CD14-positive monocyte (primary cell): ENCODE results near the gene UBE2E2. TPM values are rescaled to one million over a fixed set of nuclear protein-coding genes. Genes with fewer than 3 reads are reported as not detected.

Experiments used
- DNase-seq, 3 donors: peaks; one replicate each; pipeline ENCODE4 v3.0.0-alpha.2; 2011 to 2022
- H2AFZ ChIP-seq: 2 replicates; pipeline ENCODE4 v1.6.0; 2012; ENCODE audit warnings: mild to moderate bottlenecking, low read depth, low read length, inconsistent platforms; ENCODE audit not compliant: insufficient read depth, poor library complexity, severe bottlenecking
- H3K27ac ChIP-seq, 2 donors: 1 replicate in 1 of 2; 2 replicates in 1 of 2; pipeline ENCODE4 v1.5.1; 2012 to 2013; ENCODE audit warnings: low read length in 2 of 2, control low read depth in 1 of 2, inconsistent platforms in 1 of 2, low read depth in 1 of 2, mild to moderate bottlenecking in 1 of 2
- H3K27me3 ChIP-seq, 2 donors: one replicate each; pipeline versions ENCODE4 v1.6.0 to v1.6.1; 2011 to 2013; ENCODE audit warnings: low read length in 2 of 2; ENCODE audit not compliant: control insufficient read depth in 2 of 2, insufficient read depth in 2 of 2
- H3K36me3 ChIP-seq, 2 donors: replicated peaks in 1 of 2; 1 replicate in 1 of 2; 2 replicates in 1 of 2; pipeline versions ENCODE4 v1.5.1 to v1.6.1; 2012 to 2013; ENCODE audit warnings: low read length in 2 of 2, control low read depth in 1 of 2, inconsistent platforms in 1 of 2, mild to moderate bottlenecking in 1 of 2; ENCODE audit not compliant: insufficient read depth in 2 of 2, control insufficient read depth in 1 of 2
- H3K4me1 ChIP-seq, 2 donors: 1 replicate in 1 of 2; 2 replicates in 1 of 2; pipeline versions ENCODE4 v1.5.1 to v1.6.1; 2012 to 2013; ENCODE audit warnings: low read length in 2 of 2, control low read depth in 1 of 2, inconsistent platforms in 1 of 2, mild to moderate bottlenecking in 1 of 2, moderate library complexity in 1 of 2; ENCODE audit not compliant: insufficient read depth in 2 of 2, control insufficient read depth in 1 of 2
- H3K4me2 ChIP-seq: replicated peaks from 2 replicates; pipeline ENCODE3; 2012; ENCODE audit warnings: low read length, moderate library complexity, mild to moderate bottlenecking; ENCODE audit not compliant: poor library complexity, severe bottlenecking; ENCODE audit errors: extremely low read depth
- H3K4me3 ChIP-seq, 3 experiments: fragments of 200-600 bp in 1 of 3; sonication (generic) in 1 of 3; replicated peaks in 1 of 3; 1 replicate in 2 of 3; 2 replicates in 1 of 3; pipeline ENCODE4 v1.5.1; 2011 to 2013; ENCODE audit warnings: low read length in 3 of 3, mild to moderate bottlenecking in 3 of 3, control low read depth in 2 of 3, low read depth in 2 of 3, inconsistent platforms in 1 of 3, moderate library complexity in 1 of 3
- H3K79me2 ChIP-seq: 2 replicates; pipeline ENCODE4 v1.6.0; 2012; ENCODE audit warnings: mild to moderate bottlenecking, control low read depth, inconsistent platforms, low read length, moderate library complexity; ENCODE audit not compliant: insufficient read depth
- H3K9ac ChIP-seq: 2 replicates; pipeline ENCODE4 v1.6.0; 2017; ENCODE audit warnings: low read length, mild to moderate bottlenecking; ENCODE audit not compliant: insufficient read depth, poor library complexity, severe bottlenecking
- H3K9me3 ChIP-seq, 2 donors: replicated peaks in 1 of 2; 1 replicate in 1 of 2; 2 replicates in 1 of 2; pipeline versions ENCODE4 v1.5.1 to v1.6.1; 2012 to 2013; ENCODE audit warnings: low read length in 2 of 2, control low read depth in 1 of 2; ENCODE audit not compliant: control insufficient read depth in 1 of 2, insufficient read depth in 1 of 2
- H4K20me1 ChIP-seq: 2 replicates; pipeline ENCODE4 v1.6.0; 2012; ENCODE audit warnings: mild to moderate bottlenecking, low read length, control low read depth, moderate library complexity; ENCODE audit not compliant: insufficient read depth
- H3K27ac Mint-ChIP-seq, 7 donors: one replicate each; pipeline ENCODE4 v1.8.0; 2020; ENCODE audit warnings: mild to moderate bottlenecking in 7 of 7, mixed read lengths in 7 of 7, moderate library complexity in 6 of 7, inconsistent platforms in 2 of 7
- H3K27me3 Mint-ChIP-seq, 3 donors: one replicate each; pipeline ENCODE4 v1.8.0; 2021 to 2022; ENCODE audit warnings: low read depth in 3 of 3, mild to moderate bottlenecking in 3 of 3, mixed read lengths in 3 of 3, moderate library complexity in 3 of 3, inconsistent platforms in 1 of 3
- H3K36me3 Mint-ChIP-seq, 2 donors: one replicate each; pipeline ENCODE4 v1.8.0; 2020; ENCODE audit warnings: mixed read lengths in 2 of 2, inconsistent platforms in 1 of 2, mild to moderate bottlenecking in 1 of 2
- H3K4me1 Mint-ChIP-seq: one replicate; pipeline ENCODE4 v1.8.0; 2020; ENCODE audit warnings: mild to moderate bottlenecking, mixed read lengths
- H3K4me3 Mint-ChIP-seq, 2 donors: one replicate each; pipeline ENCODE4 v1.8.0; 2020; ENCODE audit warnings: mild to moderate bottlenecking in 2 of 2, mixed read lengths in 2 of 2, moderate library complexity in 1 of 2
- H3K9me3 Mint-ChIP-seq, 7 donors: one replicate each; pipeline ENCODE4 v1.8.0; 2020 to 2022; ENCODE audit warnings: mixed read lengths in 7 of 7, mild to moderate bottlenecking in 6 of 7, moderate library complexity in 6 of 7, inconsistent platforms in 2 of 7
- WGBS: methylation state at CpG from one replicate; pipeline ENCODE4 v1.1.5; 2013; ENCODE audit warnings: missing lambda C conversion rate; ENCODE audit not compliant: insufficient coverage; 5-methylcytosine and 5-hydroxymethylcytosine counted together
- intact Hi-C, 2 donors: fragments of 100-400 bp; cut with micrococcal nuclease; formaldehyde crosslinking; loops; one replicate each; pipeline versions ENCODE4 v1.15.0 to v1.15.1; 2023
- polyA plus RNA-seq, 3 donors: library from polyadenylated mRNA; depleted of rRNA in 1 of 3; unstranded in 2 of 3; stranded (reverse) in 1 of 3; fragments of 300-500 nt in 2 of 3; fragments of >200 nt in 1 of 3; fragmentation: Illumina TruSeq in 2 of 3; gene quantifications; 1 replicate in 2 of 3; 2 replicates in 1 of 3; pipeline ENCODE4 v1.2.3, GENCODE V29; 2012 to 2021
- TF ChIP-seq, protein P1 (sequence below): fragments of 200-600 bp; IDR thresholded peaks from one replicate; pipeline ENCODE4 v1.8.0; 2022; ENCODE audit warnings: antibody characterized with exemption, mild to moderate bottlenecking

The UBE2E2 gene
- polyA plus RNA-seq, 3 donors, result 25.8 to 78.0 (median 66.3) TPM

DNA sequence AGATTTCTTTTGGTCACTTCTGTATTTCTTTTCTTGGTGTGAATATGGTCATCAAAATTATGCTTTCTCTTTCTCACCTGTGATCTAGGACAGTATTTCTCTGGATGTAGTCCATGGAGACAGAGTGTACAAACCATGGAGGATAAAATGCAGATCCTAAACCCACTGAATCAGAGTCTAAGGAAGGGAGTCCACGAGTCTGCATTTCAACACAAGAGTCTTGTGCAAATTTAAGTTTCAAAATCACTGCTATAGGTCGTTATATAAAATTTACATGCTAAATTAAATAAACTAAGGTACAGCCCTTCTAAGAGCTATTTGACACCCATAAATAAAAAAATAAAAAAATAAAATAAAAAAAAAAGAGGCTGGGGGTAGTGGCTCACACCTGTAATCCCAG lies 17.3 kb upstream of the UBE2E2 start:
- WGBS, result no CpG with 5 or more reads among the region's 2 CpGs
- TF ChIP-seq, protein P1, sequence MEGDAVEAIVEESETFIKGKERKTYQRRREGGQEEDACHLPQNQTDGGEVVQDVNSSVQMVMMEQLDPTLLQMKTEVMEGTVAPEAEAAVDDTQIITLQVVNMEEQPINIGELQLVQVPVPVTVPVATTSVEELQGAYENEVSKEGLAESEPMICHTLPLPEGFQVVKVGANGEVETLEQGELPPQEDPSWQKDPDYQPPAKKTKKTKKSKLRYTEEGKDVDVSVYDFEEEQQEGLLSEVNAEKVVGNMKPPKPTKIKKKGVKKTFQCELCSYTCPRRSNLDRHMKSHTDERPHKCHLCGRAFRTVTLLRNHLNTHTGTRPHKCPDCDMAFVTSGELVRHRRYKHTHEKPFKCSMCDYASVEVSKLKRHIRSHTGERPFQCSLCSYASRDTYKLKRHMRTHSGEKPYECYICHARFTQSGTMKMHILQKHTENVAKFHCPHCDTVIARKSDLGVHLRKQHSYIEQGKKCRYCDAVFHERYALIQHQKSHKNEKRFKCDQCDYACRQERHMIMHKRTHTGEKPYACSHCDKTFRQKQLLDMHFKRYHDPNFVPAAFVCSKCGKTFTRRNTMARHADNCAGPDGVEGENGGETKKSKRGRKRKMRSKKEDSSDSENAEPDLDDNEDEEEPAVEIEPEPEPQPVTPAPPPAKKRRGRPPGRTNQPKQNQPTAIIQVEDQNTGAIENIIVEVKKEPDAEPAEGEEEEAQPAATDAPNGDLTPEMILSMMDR, result no peak
- Histone ChIP-seq H4K20me1 (no peaks in the 10 kb centered on the region), H3K79me2 (no peaks in the 10 kb centered on the region), H3K36me3 (no peaks in the 10 kb centered on the region), H2AFZ (no peak overlapping the region), H3K4me3 (no peak overlapping the region), H3K9me3 (no peaks in the 10 kb centered on the region), H3K9ac (no peak overlapping the region), H3K27me3 (no peaks in the 10 kb centered on the region), H3K4me2 (no peak overlapping the region), H3K27ac (no peak overlapping the region), H3K4me1 (peaks cover 7 to 10% of the 10 kb centered on the region in 2 donors)
- no peak for DNase-seq
- peaks cover 16% of the 10 kb centered on the region for H3K4me1 Mint-ChIP-seq
- intact Hi-C loops, result no loop called here
- peaks cover 0 to 7% (median 0%) of the 10 kb centered on the region in 3 donors for H3K27me3 Mint-ChIP-seq
- H3K36me3 Mint-ChIP-seq, result no peaks in the 10 kb centered on the region
- no peak overlapping the region for H3K27ac Mint-ChIP-seq
- no peak overlapping the region for H3K4me3 Mint-ChIP-seq
- H3K9me3 Mint-ChIP-seq, result no peaks in the 10 kb centered on the region

DNA sequence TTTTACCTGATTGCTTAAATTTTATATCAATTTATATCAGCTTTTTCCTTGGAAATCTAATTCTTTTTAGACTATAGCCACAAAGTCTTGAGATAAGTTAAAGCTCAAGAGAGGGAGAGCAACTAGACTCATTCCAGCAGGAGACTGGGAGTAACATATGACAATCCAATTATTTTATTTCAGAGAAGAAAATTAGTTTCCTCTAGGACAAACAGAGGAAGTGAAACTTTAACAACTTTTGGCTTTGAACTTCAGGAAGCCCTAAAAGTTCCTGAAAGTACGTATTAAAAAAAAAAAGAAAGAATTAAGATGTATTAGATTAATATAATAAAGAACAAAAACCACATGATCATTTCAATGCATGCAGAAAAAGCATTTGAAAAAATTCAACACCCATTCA lies 13.9 kb upstream of the UBE2E2 start:
- no peaks in the 10 kb centered on the region for H3K36me3 ChIP-seq
- peaks cover 0 to 2% (median 0%) of the 10 kb centered on the region in 7 donors for H3K9me3 Mint-ChIP-seq
- H3K27ac Mint-ChIP-seq, result no peak overlapping the region
- intact Hi-C loops, result no loop called here
- no peak overlapping the region for H3K4me2 ChIP-seq
- no peak overlapping the region for H3K4me3 Mint-ChIP-seq
- no peak overlapping the region for H2AFZ ChIP-seq
- no peaks in the 10 kb centered on the region for H3K27me3 ChIP-seq
- H3K4me1 Mint-ChIP-seq, result peaks cover 11% of the 10 kb centered on the region
- no peaks in the 10 kb centered on the region for H3K9me3 ChIP-seq
- peaks cover 10 to 13% of the 10 kb centered on the region in 2 donors for H3K4me1 ChIP-seq
- H3K9ac ChIP-seq, result no peak overlapping the region
- peak in 2 of 3 donors; percentile 13 to 29 for DNase-seq
- H3K27ac ChIP-seq, result no peak overlapping the region
- peaks cover 0 to 5% (median 0%) of the 10 kb centered on the region in 3 donors for H3K27me3 Mint-ChIP-seq
- no peaks in the 10 kb centered on the region for H3K79me2 ChIP-seq
- TF ChIP-seq, protein P1, result no peak
- H3K36me3 Mint-ChIP-seq, result no peaks in the 10 kb centered on the region
- no CpG with 5 or more reads among the region's 1 CpG for WGBS
- H4K20me1 ChIP-seq, result no peaks in the 10 kb centered on the region
- no peak overlapping the region for H3K4me3 ChIP-seq
